Measurements from ENCODE around the gene NFE2L1.

The NFE2L1 gene

DNA sequence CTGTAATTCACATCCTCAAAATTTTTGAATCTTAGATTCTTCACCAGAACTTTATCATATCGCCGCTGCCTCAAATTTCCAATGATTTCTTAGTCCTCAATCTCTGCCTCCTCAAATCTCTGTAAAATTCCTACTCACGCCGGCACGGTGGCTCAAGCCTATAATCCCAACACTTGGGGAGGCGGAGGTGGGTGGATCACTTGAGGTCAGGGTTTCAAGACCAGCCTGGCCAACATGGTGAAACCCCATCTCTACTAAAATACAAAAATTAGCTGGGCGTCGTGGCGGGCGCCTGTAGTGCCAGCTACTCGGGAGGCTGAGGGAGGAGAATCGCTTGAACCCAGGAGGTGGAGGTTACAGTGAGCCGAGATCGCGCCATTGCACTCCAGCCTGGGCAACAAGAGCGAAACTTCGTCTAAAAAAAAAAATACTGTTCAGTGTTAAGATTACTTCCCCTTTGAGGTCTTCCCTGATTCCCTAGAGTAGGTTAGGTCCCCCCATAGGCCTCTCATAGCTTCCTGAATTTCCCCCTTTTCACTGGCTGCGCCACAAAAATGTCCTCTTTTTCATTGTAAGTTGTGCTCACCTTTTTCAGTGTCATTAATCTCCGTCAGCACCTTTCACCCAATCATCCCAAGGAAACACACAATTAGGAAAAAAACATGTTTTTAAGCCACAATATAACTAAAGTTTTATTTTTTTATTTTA, 54.0 kb downstream of the NFE2L1 start:
- no peaks in the 10 kb centered on the region for H3K27me3 ChIP-seq
- no peaks in the 10 kb centered on the region for H3K36me3 ChIP-seq
- no peaks in the 10 kb centered on the region for H3K9me3 ChIP-seq
- DNase-seq: no peak
- H3K4me3 ChIP-seq: peak overlapping the region in 1 of 2 donors; percentile 97
- H3K27ac ChIP-seq: no peak overlapping the region
- H3K4me1 ChIP-seq: peaks cover 0 to 22% (median 12%) of the 10 kb centered on the region in 4 donors
- TF ChIP-seq, protein P1, sequence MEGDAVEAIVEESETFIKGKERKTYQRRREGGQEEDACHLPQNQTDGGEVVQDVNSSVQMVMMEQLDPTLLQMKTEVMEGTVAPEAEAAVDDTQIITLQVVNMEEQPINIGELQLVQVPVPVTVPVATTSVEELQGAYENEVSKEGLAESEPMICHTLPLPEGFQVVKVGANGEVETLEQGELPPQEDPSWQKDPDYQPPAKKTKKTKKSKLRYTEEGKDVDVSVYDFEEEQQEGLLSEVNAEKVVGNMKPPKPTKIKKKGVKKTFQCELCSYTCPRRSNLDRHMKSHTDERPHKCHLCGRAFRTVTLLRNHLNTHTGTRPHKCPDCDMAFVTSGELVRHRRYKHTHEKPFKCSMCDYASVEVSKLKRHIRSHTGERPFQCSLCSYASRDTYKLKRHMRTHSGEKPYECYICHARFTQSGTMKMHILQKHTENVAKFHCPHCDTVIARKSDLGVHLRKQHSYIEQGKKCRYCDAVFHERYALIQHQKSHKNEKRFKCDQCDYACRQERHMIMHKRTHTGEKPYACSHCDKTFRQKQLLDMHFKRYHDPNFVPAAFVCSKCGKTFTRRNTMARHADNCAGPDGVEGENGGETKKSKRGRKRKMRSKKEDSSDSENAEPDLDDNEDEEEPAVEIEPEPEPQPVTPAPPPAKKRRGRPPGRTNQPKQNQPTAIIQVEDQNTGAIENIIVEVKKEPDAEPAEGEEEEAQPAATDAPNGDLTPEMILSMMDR (IDR thresholded peaks at IDR 0.05): no peak
- intact Hi-C loops (cut with DNase I; ENCODE audit: low total_unique reads): loop anchor here (10.0 kb wide), 1 partner anchor 407 kb away; the partner anchor contains the start of gene TBKBP1

DNA sequence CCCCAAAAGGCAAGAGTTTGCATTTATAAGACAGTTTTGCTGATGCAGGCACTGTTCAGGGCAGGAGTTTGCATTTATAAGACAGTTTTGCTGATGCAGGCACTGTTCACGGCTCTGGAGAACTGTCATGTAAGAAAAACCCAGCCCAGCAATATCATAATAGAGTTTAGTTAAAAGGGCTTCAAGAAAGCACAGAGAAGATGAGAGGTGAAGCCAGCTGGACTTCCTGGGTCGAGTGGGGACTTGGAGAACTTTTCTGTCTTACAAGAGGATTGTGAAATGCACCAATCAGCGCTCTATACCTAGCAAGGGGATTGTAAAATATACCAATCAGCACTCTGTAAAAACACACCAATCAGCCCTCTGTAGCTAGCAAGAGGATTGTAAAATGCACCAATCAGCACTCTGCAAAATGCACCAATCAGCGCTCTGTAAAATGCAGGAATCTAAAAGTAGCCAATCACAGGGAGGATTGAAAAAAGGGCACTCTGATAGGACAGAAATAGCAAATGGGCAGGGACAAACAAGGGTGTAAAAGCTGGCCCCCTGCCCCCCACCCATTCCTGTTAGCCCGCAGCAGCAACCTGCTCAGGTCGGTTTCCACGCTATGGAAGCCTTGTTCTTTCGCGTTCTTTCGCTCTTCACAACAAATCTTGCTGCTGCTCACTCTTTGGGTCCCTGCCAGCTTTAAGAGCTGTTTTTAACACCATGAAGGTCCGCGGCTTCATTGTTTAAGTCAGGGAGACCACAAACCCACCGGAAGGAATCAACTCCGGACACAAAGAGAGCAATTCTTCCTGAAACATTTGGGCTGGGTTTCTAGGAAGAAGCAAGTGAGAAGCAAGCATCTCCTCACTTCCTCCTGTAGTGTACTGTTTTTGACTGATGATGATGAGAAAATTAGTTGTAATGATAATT, 54.9 kb downstream of the NFE2L1 start:
- H3K9me3 ChIP-seq: no peaks in the 10 kb centered on the region
- H3K4me3 ChIP-seq: no peak overlapping the region
- peaks cover 0 to 21% (median 11%) of the 10 kb centered on the region in 4 donors for H3K4me1 ChIP-seq
- H3K27ac ChIP-seq: no peak overlapping the region
- H3K27me3 ChIP-seq: no peaks in the 10 kb centered on the region
- TF ChIP-seq, protein P1 (IDR thresholded peaks at IDR 0.05): no peak
- intact Hi-C loops (cut with DNase I; ENCODE audit: low total_unique reads): loop anchor here (10.0 kb wide), 1 partner anchor 408 kb away; the partner anchor contains the start of gene TBKBP1
- H3K36me3 ChIP-seq: no peaks in the 10 kb centered on the region
- DNase-seq: peak in 1 of 2 donors; percentile 24

DNA sequence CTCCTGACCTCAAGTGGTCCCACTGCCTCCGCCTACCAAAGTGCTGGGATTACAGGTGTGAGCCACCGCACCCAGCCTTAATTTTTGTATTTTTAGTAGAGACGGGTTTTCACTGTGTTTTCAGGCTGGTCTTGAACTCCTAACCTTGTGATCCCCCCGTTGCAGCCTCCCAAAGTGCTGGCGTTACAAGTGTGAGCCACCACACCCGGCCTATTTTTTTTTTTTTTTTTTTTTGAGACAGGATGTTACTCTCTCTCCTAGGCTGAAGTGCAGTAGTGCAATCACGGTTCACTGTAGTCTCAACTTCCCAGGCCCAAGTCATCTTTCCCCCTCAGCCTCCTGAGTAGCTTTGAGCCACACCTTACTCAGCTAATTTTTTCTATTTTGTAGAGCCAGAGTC, 56.3 kb downstream of the NFE2L1 start:
- H3K27me3 ChIP-seq: no peaks in the 10 kb centered on the region
- no peak for DNase-seq
- peaks cover 0 to 28% (median 19%) of the 10 kb centered on the region in 4 donors for H3K4me1 ChIP-seq
- H3K4me3 ChIP-seq: no peak overlapping the region
- no peaks in the 10 kb centered on the region for H3K9me3 ChIP-seq
- no peaks in the 10 kb centered on the region for H3K36me3 ChIP-seq
- no peak overlapping the region for H3K27ac ChIP-seq
- intact Hi-C loops (cut with DNase I; ENCODE audit: low total_unique reads): loop anchor here (10.0 kb wide), 1 partner anchor 410 kb away; the partner anchor contains the start of gene TBKBP1
- TF ChIP-seq, protein P1 (IDR thresholded peaks at IDR 0.05): no peak

DNA sequence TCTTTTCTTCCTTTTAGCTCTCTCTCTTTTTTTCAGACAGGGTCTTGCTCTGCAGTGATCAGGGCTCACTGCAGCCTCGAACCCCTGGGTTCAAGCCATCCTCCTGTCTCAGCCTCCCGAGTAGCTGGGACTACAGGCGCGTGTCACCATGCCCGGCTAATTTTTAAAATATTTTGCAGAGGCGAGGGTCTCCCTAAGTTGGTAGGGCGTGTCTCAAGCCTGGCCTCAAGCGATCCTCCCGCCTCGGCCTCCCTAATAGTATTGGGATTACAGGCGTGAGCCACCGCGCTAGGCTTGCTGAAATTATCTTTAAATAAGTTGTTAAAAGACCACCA, 58.6 kb downstream of the NFE2L1 start:
- Histone ChIP-seq H3K4me3 (peak overlapping the region; percentile 73 to 79), H3K9me3 (no peaks in the 10 kb centered on the region), H3K4me1 (peaks cover 0 to 31% (median 14%) of the 10 kb centered on the region in 4 donors), H3K27me3 (no peaks in the 10 kb centered on the region), H3K27ac (peak overlapping the region; percentile 89 to 92), H3K36me3 (no peaks in the 10 kb centered on the region)
- DNase-seq: no peak
- intact Hi-C loops (cut with DNase I; ENCODE audit: low total_unique reads): loop anchor here (10.0 kb wide), 1 partner anchor 412 kb away; the partner anchor contains the start of gene TBKBP1
- TF ChIP-seq, protein P1 (IDR thresholded peaks at IDR 0.05): no peak

DNA sequence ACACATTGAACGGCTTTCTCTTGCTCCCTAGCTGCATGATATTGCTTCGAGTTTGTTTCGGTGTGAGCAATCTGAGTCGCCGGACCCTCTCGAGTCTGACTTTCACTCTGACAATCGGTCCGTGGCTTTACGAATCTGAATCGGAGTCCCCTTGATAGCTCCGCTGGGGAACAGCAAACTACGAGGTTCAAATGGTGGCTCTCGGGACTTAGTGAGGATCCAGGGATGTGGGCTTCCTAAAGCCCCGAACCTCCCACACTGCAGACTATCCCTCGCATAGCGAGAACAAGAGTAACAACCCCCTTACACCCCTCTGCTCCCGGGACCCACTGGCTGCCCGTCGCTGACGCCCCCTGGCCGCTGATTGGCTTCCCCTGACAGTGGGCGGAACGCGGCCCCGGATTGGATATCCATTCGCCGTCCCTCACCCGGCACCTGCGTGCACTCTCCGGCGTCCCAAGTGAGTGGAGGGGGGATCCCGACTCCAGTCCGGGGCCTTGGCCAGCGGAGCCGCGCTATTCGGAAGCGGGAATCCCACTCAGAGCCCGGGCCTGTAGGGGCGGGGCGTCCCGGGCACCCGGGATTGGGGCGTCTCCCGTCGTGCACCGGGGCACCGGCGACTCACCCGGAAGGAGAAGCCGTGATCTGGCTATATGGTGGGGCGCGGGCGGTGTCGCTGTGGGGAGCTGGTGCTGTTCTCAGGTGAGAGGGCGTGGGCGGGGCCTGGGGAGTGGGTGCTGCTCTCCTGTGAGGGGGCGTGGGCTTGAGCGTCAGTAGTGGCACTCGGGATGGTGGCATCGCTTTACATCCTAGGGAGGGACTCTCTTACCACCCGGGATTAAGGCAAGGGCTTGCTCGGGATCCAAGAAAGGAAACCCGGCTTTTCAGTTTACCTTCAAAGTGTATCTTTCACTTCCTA, 59.2 kb downstream of the NFE2L1 start, which contains the start of gene SNX11:
Gene SNX11, plus strand, starts transcription at position 630 of the 919 bp plus-strand sequence. CDS start 4,278 bp downstream, outside the sequence.
- H3K4me3 ChIP-seq: peak within 1 kb of the TSS; percentile 73 to 79
- H3K27ac ChIP-seq: peak within 1 kb of the TSS; percentile 89 to 92
- H3K27me3 ChIP-seq: no peaks in the 10 kb centered on the region
- peaks cover 0 to 31% (median 14%) of the 10 kb centered on the region in 4 donors for H3K4me1 ChIP-seq
- TF ChIP-seq, protein P1 (IDR thresholded peaks at IDR 0.05): peak in 1 of 2 experiments; percentile 7
- peak; percentile 91 to 94 for DNase-seq
- H3K36me3 ChIP-seq: no peaks in the 10 kb centered on the region
- intact Hi-C loops (cut with DNase I; ENCODE audit: low total_unique reads): loop anchor here (10.0 kb wide), 1 partner anchor 413 kb away; the partner anchor contains the start of gene TBKBP1
- no peaks in the 10 kb centered on the region for H3K9me3 ChIP-seq

All from tibial artery (tissue), 4 donors.